Activated naive CD4-positive, alpha-beta T cell treated with anti-CD3 and anti-CD28 coated beads for 36 hours (primary cell): Measurements from ENCODE around the gene ZFP36. TPM values are rescaled to one million over a fixed set of nuclear protein-coding genes. Genes with fewer than 3 reads are reported as not detected.
"Not testable (repeated sequence)": the region's sequence is repeated elsewhere in the genome, so short reads cannot be mapped to it uniquely, and the experiment has no call there.

ENCODE experiments used
- CTCF ChIA-PET: fragments of 350-600 bp; sonication (Branson Sonifier 250); formaldehyde crosslinking; loops from one replicate; lab custom pipeline; 2021; ENCODE audit warnings: antibody characterized with exemption; lab: Charles Lee
- DNase-seq: peaks from one replicate; pipeline ENCODE4 v3.0.0-alpha.2; 2020
- H3K27ac Mint-ChIP-seq: one replicate; pipeline ENCODE4 v1.8.0; 2021; ENCODE audit warnings: mild to moderate bottlenecking, mixed read lengths
- H3K27me3 Mint-ChIP-seq: one replicate; pipeline ENCODE4 v1.8.0; 2021; ENCODE audit warnings: low read depth, mixed read lengths
- H3K36me3 Mint-ChIP-seq: one replicate; pipeline ENCODE4 v1.8.0; 2021; ENCODE audit warnings: low read depth, mixed read lengths
- H3K4me1 Mint-ChIP-seq: one replicate; pipeline ENCODE4 v1.8.0; 2021; ENCODE audit warnings: low read depth, mixed read lengths
- H3K4me3 Mint-ChIP-seq: one replicate; pipeline ENCODE4 v1.8.0; 2021; ENCODE audit warnings: mild to moderate bottlenecking, moderate library complexity, mixed read lengths
- H3K9me3 Mint-ChIP-seq: one replicate; pipeline ENCODE4 v1.8.0; 2021; ENCODE audit warnings: mixed read lengths
- intact Hi-C: fragments of 100-400 bp; cut with micrococcal nuclease; formaldehyde crosslinking; loops from one replicate; pipeline ENCODE4 v1.15.1; 2023
- total RNA-seq, 2 experiments: library from RNA; stranded (reverse); gene quantifications; one replicate each; pipeline ENCODE4 v1.2.3, GENCODE V29; 2021

ZFP36 gene
- total RNA-seq, 2 experiments from 2014 or later, result 113 to 116 TPM

DNA sequence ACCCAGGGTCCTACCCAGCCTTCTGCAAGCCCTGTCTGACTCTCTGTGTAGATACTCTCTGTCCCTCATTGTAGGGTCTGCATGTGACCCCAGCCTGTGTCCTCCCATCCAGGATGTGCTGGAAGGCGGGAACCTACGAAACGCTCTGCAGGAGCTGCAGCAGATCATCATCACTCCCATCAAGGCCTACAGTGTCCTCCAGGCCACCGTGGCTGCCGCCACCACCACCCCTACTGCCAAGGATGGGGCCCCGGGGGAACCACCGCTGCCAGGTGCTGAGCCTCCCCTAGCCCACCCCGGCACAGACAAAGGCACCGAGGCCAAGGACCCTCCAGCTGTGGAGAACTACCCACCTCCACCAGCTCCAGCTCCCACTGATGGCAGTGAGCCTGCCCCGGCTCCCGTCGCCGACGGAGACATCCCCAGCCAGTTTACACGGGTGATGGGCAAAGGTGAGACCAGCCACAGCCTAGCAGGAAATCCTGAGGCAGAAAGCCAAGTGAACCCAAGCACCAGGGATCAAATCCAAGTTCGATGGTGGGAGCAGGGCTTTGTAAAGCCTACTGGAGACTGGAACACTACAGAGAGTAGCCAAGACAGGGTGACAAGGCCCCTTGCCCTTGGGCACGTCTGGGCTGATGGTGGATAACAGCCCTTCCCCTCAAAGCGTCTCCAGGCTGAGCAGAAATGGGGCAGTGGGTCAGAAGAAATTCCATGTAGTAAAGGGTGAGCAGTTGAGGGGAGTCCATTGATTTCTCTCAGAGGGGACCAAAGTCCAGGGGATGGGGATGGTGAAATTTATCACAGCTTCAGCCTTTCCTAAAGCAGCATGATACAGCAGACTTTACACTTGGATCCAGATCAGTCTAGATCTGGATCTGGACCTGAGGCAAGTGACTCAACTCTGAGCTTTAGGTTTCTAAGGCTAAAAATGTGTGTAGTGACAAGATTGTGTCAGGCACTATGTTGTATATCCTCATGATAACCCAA, 29.0 kb upstream of the ZFP36 start:
- H3K36me3 Mint-ChIP-seq, result peaks cover 26% of the 10 kb centered on the region
- no peak for DNase-seq
- H3K9me3 Mint-ChIP-seq, result no peaks in the 10 kb centered on the region
- intact Hi-C loops, result no loop called here
- no peaks in the 10 kb centered on the region for H3K27me3 Mint-ChIP-seq
- H3K4me3 Mint-ChIP-seq, result no peak overlapping the region
- H3K4me1 Mint-ChIP-seq, result no peaks in the 10 kb centered on the region
- CTCF ChIA-PET, result interaction anchor here (0.7 kb wide), 1 partner anchor 13 kb away, joined by 3 read pairs; no protein-coding TSS in a partner anchor
- H3K27ac Mint-ChIP-seq, result no peak overlapping the region

GRCh38 chr19:39379366-39379765, 27.3 kb upstream of the ZFP36 start:
- H3K9me3 Mint-ChIP-seq, H3K4me3 Mint-ChIP-seq, intact Hi-C loops, H3K27ac Mint-ChIP-seq, CTCF ChIA-PET, DNase-seq, H3K27me3 Mint-ChIP-seq, H3K4me1 Mint-ChIP-seq: not testable (repeated sequence)
- H3K36me3 Mint-ChIP-seq, result peaks cover 29% of the 10 kb centered on the region

DNA sequence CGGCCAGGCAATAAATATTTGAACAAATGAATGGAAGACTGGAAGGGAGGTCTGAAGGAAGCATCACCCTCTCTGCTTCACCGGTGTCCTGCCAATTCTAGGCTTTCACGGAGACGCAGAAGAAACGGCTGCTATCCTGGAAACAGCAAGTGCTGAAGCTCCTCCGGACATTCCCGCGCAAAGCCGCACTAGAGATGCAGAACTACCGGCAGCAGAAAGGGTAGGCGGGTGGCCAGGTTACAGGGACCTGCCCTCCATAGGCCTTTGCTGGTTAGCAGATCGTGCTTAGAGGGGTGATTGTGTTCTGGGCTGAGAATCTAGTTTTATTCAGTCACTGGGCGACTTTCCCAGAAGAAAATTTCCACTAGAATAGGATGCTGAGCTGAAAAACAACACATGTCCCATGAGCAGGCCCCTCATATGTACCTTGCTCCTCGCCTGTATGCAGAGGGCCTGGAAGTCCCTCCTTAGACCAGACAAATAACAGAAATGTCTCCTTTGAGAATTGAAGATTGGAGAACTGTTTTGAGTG, 26.7 kb upstream of the ZFP36 start:
- Mint-ChIP-seq H3K9me3 (no peaks in the 10 kb centered on the region), H3K4me3 (no peak overlapping the region), H3K36me3 (peaks cover 27% of the 10 kb centered on the region), H3K4me1 (no peaks in the 10 kb centered on the region), H3K27ac (no peak overlapping the region), H3K27me3 (no peaks in the 10 kb centered on the region)
- CTCF ChIA-PET, result interaction anchor here (0.9 kb wide), 1 partner anchor 12 kb away, joined by 8 read pairs; no protein-coding TSS in a partner anchor
- DNase-seq, result no peak
- intact Hi-C loops, result no loop called here

DNA sequence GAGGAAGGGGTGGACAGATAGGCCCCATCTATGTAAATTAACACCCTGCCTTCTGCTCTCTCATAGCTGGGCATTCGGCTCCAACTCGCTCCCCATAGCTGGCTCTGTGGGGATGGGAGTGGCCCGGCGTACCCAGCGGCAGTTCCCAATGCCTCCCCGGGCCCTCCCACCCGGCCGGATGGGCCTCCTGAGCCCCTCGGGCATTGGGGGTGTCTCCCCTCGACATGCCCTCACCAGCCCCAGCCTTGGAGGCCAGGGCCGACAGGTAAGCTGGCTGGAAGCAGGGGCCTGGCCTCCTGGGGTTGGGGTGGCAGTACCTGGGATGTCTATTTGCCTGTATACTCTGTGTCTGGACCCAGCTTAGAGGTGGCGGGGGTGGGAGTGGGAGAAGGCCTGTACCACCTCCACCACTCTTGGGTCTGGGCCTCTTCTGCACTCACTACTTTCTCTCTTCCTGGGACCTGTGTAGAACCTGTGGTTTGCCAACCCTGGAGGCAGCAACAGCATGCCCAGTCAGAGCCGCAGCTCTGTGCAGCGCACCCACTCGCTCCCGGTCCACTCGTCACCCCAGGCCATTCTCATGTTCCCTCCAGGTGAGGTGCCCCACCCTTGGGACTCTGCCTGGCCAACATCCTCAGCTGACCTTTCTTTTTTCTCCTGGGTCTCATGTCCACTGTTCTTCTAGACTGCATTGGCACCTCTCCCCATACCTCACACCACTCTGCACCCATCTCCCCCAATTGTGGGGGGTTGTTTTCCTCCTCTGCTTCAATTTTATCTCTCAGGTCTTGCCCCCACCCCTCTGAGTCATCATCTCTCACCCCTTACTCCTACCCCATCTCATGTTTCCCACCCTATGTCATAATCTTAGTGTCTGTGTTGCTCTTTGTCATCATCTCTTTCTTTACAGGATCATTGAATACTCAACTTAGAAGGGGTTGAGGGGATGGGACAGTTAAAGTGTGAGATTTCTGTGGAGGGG, 25.8 kb upstream of the ZFP36 start:
- Mint-ChIP-seq H3K36me3 (peaks cover 29% of the 10 kb centered on the region), H3K4me3 (no peak overlapping the region)

DNA sequence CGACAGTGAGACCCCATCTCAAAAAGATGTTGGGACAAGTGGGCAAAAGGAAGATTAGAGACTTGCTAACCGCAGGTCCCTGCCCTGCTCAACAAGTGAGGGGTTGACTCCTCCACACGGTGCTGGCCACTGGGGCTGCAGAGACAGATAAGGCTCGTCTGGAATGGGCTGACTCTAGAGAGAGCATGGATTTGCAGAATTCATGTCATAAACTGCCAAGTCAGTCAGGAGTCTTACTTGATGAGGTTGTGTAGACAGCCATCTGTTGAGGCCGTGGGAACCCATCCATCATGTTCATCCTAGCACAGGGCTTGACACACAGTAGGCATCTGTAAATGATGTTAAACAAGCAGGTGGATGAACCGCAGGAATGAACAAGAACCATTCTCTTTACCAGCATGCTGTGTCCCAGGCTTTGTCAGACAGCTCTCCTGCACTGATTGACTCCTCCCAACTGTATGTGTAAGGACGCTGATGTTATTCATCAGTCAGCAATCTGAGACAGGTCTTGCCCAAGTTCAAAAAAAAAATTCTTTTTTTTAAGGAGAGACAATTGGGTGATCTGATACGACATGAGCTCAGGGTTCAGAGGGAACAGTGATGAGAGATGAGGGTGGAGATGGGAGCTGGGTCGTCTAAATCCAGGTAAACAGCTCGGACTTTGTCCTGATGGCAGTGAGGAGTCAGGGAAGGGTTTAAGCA, 24.6 kb upstream of the ZFP36 start:
- no peak for DNase-seq
- no peak overlapping the region for H3K27ac Mint-ChIP-seq
- peaks cover 28% of the 10 kb centered on the region for H3K36me3 Mint-ChIP-seq
- no peak overlapping the region for H3K4me3 Mint-ChIP-seq
- no peaks in the 10 kb centered on the region for H3K9me3 Mint-ChIP-seq
- no peaks in the 10 kb centered on the region for H3K4me1 Mint-ChIP-seq
- no peaks in the 10 kb centered on the region for H3K27me3 Mint-ChIP-seq
- intact Hi-C loops, result no loop called here
- CTCF ChIA-PET, result interaction anchor here (1.2 kb wide), 3 partner anchors 9 to 16 kb away, joined by 3 to 5 read pairs (median 4); partner anchors contain the start of genes MED29 and PAF1

More for the DNA sequence above, 25.8 kb upstream of the ZFP36 start:
- CTCF ChIA-PET, result interaction anchor here (0.9 kb wide), 1 partner anchor 12 kb away, joined by 8 read pairs; no protein-coding TSS in a partner anchor
- DNase-seq, result no peak
- Mint-ChIP-seq H3K4me1 (no peaks in the 10 kb centered on the region), H3K27me3 (no peaks in the 10 kb centered on the region), H3K9me3 (no peaks in the 10 kb centered on the region), H3K27ac (peak overlapping the region; percentile 37)
- intact Hi-C loops, result no loop called here

- Mint-ChIP-seq H3K36me3 (peaks cover 25% of the 10 kb centered on the region), H3K27ac (peak overlapping the region; percentile 54), H3K9me3 (no peaks in the 10 kb centered on the region), H3K4me1 (no peaks in the 10 kb centered on the region), H3K4me3 (no peak overlapping the region), H3K27me3 (no peaks in the 10 kb centered on the region)
- intact Hi-C loops, result no loop called here
- DNase-seq, result no peak
- CTCF ChIA-PET, result interaction anchor here (1.2 kb wide), 3 partner anchors 8 to 16 kb away, joined by 3 to 5 read pairs (median 4); partner anchors contain the start of genes MED29 and PAF1
Measured at GRCh38 chr19:39382991-39383828, 23.4 kb upstream of the ZFP36 start.

GRCh38 chr19:39384839-39385568, 21.6 kb upstream of the ZFP36 start:
- CTCF ChIA-PET, result no interaction called here
- no peaks in the 10 kb centered on the region for H3K9me3 Mint-ChIP-seq
- peak overlapping the region; percentile 22 for H3K27ac Mint-ChIP-seq
- intact Hi-C loops, result no loop called here
- no peak for DNase-seq
- H3K4me1 Mint-ChIP-seq, result peaks cover 8% of the 10 kb centered on the region
- peaks cover 20% of the 10 kb centered on the region for H3K36me3 Mint-ChIP-seq
- no peak overlapping the region for H3K4me3 Mint-ChIP-seq
- no peaks in the 10 kb centered on the region for H3K27me3 Mint-ChIP-seq

DNA sequence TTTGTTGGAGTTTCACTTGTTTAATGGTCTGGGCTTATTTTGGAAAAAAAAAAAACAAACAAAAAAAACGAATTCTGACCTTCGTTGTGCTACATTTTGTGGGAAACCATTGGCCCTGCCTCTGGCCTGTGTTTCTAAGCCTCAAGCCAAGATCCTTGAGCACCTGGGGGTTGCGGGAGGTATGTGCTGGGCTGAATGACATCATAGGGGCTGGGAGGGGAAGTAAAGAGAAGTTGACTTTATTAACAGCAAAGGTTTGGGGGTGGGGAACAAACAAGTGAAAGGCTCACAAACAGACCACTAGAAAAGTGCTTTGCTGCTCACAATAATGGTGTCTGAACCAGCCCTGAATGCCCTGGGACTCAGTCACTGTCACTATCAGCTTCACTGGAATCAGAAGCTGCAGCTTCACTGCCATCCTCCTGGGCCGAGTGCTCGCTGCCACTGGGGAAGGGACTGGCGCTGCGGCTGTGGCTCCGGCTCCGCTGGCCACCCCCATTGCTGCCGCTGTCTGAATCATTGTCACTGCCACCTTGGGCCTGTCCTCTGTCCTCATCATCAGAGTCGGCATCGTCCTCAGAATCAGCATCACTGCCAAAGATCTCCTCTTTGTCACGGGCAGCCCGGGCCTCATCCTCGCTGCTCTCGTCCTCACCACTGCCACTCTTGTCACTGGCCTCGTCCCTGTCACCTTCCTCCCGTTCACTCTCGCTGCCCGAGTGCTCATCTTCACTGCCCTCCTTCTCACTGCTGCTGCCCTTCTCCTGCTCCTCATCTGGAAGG, 20.8 kb upstream of the ZFP36 start:
- Mint-ChIP-seq H3K4me1 (peaks cover 13% of the 10 kb centered on the region), H3K36me3 (peaks cover 21% of the 10 kb centered on the region), H3K4me3 (no peak overlapping the region), H3K27me3 (no peaks in the 10 kb centered on the region), H3K9me3 (no peaks in the 10 kb centered on the region), H3K27ac (peak overlapping the region; percentile 7)
- CTCF ChIA-PET, result interaction anchor here (0.6 kb wide), 1 partner anchor 14 kb away, joined by 3 read pairs; no protein-coding TSS in a partner anchor
- no peak for DNase-seq
- intact Hi-C loops, result no loop called here

DNA sequence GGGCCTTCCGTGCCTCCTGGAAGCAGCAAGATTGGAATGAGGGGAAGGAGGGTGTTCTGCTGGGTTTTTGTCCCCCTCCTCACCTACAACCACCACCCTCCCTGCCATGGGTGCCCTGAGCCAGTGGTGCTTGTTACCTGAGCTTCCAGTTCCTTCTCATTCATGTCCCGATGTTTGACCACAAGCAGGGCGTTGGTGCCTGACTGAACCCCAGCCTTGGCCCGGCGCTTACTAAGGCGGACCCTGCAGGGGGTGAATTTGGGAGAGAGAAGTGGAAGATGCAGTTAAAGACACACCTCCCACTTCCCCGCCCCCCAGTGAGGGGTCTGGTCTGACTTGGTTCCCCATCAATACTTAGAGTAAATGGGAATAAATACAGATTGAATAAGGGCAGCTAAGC, 20.1 kb upstream of the ZFP36 start:
- Mint-ChIP-seq H3K36me3 (peaks cover 17% of the 10 kb centered on the region), H3K4me3 (no peak overlapping the region), H3K27me3 (no peaks in the 10 kb centered on the region), H3K4me1 (peaks cover 19% of the 10 kb centered on the region), H3K9me3 (no peaks in the 10 kb centered on the region), H3K27ac (peak overlapping the region; percentile 7)
- no peak for DNase-seq
- intact Hi-C loops, result no loop called here
- CTCF ChIA-PET, result interaction anchor here (0.6 kb wide), 1 partner anchor 15 kb away, joined by 3 read pairs; no protein-coding TSS in a partner anchor

GRCh38 chr19:39388657-39389056, 18.0 kb upstream of the ZFP36 start:
- DNase-seq, result no peak
- Mint-ChIP-seq H3K9me3 (no peaks in the 10 kb centered on the region), H3K4me1 (peaks cover 33% of the 10 kb centered on the region), H3K27me3 (no peaks in the 10 kb centered on the region), H3K36me3 (peaks cover 15% of the 10 kb centered on the region), H3K4me3 (no peak overlapping the region), H3K27ac (no peak overlapping the region)
- intact Hi-C loops, result no loop called here
- CTCF ChIA-PET, result interaction anchor here (1.3 kb wide), 1 partner anchor 23 kb away, joined by 5 read pairs; no protein-coding TSS in a partner anchor
